AG04449 (cell line): ENCODE results near the gene RTF1.

ENCODE experiments used
- CTCF ChIA-PET: fragments of 350-600 bp; formaldehyde crosslinking; extraction: SDS; loops from one replicate; lab custom pipeline; 2021; ENCODE audit warnings: antibody characterized with exemption; lab: Yijun Ruan, JAX
- POLR2A ChIA-PET: fragments of 400-600, 350-600 bp; formaldehyde crosslinking; extraction: SDS; loops from one replicate; lab custom pipeline; 2020; ENCODE audit warnings: antibody characterized with exemption, inconsistent platforms; lab: Yijun Ruan, JAX
- DNase-seq: peaks from one replicate; pipeline ENCODE4 v3.0.0-alpha.2; 2010; ENCODE audit warnings: low read depth, low spot score
- H3K4me3 ChIP-seq: 2 replicates; pipeline ENCODE4 v1.5.1; 2011; ENCODE audit warnings: low read depth, mild to moderate bottlenecking, control low read depth, low read length
- TF ChIP-seq, protein P1 (sequence below): IDR thresholded peaks from one replicate; pipeline ENCODE4 v1.5.1; 2011; ENCODE audit warnings: mild to moderate bottlenecking, moderate library complexity, low read length, control low read depth, inconsistent platforms; ENCODE audit not compliant: insufficient read depth; ENCODE audit errors: missing control alignments

Gene RTF1

DNA sequence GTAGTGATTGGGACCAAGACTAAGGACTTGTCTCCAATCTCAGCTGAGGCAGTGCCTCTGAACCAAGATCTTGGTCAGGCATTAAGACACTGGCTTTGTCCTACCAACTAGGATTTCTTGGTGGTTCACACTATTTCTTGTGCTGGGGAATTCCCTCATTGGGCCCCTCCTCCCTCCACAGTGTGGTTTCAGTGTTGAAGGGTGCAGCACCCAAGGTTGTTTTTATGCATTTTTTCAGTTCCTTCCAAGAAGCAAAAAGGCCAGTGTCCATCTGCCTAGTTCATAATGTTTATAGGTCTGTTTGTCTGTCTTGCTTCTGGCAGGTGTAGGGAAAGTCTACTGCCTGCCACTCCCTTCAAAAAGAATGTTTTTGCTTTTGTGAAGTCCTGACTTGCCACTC lies 66.2 kb downstream of the RTF1 start:
- TF ChIP-seq, protein P1, sequence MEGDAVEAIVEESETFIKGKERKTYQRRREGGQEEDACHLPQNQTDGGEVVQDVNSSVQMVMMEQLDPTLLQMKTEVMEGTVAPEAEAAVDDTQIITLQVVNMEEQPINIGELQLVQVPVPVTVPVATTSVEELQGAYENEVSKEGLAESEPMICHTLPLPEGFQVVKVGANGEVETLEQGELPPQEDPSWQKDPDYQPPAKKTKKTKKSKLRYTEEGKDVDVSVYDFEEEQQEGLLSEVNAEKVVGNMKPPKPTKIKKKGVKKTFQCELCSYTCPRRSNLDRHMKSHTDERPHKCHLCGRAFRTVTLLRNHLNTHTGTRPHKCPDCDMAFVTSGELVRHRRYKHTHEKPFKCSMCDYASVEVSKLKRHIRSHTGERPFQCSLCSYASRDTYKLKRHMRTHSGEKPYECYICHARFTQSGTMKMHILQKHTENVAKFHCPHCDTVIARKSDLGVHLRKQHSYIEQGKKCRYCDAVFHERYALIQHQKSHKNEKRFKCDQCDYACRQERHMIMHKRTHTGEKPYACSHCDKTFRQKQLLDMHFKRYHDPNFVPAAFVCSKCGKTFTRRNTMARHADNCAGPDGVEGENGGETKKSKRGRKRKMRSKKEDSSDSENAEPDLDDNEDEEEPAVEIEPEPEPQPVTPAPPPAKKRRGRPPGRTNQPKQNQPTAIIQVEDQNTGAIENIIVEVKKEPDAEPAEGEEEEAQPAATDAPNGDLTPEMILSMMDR, result no peak
- no peak for DNase-seq
- CTCF ChIA-PET, result interaction anchor here (2.8 kb wide), 1 partner anchor 17 kb away, joined by 12 read pairs; no protein-coding TSS in a partner anchor
- POLR2A ChIA-PET, result no interaction called here
- no peak overlapping the region for H3K4me3 ChIP-seq

- ChIA-PET CTCF (interaction anchor here (1.7 kb wide), 1 partner anchor 18 kb away, joined by 7 read pairs; no protein-coding TSS in a partner anchor), POLR2A (no interaction called here)
- DNase-seq, result no peak
- H3K4me3 ChIP-seq, result no peak overlapping the region
- TF ChIP-seq, protein P1, result no peak
These were observed 66.6 kb downstream of the RTF1 start for GRCh38 chr15:41483519-41483918.

GRCh38 chr15:41484937-41485625 lies 68.2 kb downstream of the RTF1 start:
- ChIA-PET CTCF (interaction anchor here (1.7 kb wide), 1 partner anchor 19 kb away, joined by 7 read pairs; no protein-coding TSS in a partner anchor), POLR2A (interaction anchor here (1.6 kb wide), 1 partner anchor 9 kb away, joined by 4 read pairs; no protein-coding TSS in a partner anchor)
- DNase-seq, result no peak
- H3K4me3 ChIP-seq, result no peak overlapping the region
- TF ChIP-seq, protein P1, result no peak

- DNase-seq, result no peak
- TF ChIP-seq, protein P1, result no peak
- CTCF ChIA-PET, result no interaction called here
- no peak overlapping the region for H3K4me3 ChIP-seq
- POLR2A ChIA-PET, result no interaction called here
These were observed 69.4 kb downstream of the RTF1 start for GRCh38 chr15:41486286-41486685.

- no peak overlapping the region for H3K4me3 ChIP-seq
- POLR2A ChIA-PET, result no interaction called here
- TF ChIP-seq, protein P1, result no peak
- CTCF ChIA-PET, result interaction anchor here (1.1 kb wide), 1 partner anchor 21 kb away, joined by 3 read pairs; no protein-coding TSS in a partner anchor
- no peak for DNase-seq
These were observed 70.5 kb downstream of the RTF1 start for GRCh38 chr15:41487381-41487780.

GRCh38 chr15:41487802-41488201 lies 70.9 kb downstream of the RTF1 start:
- H3K4me3 ChIP-seq, result no peak overlapping the region
- ChIA-PET CTCF (interaction anchor here (1.1 kb wide), 1 partner anchor 22 kb away, joined by 3 read pairs; no protein-coding TSS in a partner anchor), POLR2A (no interaction called here)
- TF ChIP-seq, protein P1, result no peak
- DNase-seq, result no peak
